Stimulated activated CD4-positive, alpha-beta T cell treated with anti-CD3 and anti-CD28 coated beads, Interleukin-4, amount 100 ng/mL, for 1 hour (primary cell): ENCODE data around the gene G0S2.
A peak's percentile ranks its signal among the peaks of the same experiment; 100 is the strongest.

Experiments used
- DNase-seq: peaks from one replicate; pipeline ENCODE4 v3.0.0-alpha.2; 2020

G0S2 gene

DNA sequence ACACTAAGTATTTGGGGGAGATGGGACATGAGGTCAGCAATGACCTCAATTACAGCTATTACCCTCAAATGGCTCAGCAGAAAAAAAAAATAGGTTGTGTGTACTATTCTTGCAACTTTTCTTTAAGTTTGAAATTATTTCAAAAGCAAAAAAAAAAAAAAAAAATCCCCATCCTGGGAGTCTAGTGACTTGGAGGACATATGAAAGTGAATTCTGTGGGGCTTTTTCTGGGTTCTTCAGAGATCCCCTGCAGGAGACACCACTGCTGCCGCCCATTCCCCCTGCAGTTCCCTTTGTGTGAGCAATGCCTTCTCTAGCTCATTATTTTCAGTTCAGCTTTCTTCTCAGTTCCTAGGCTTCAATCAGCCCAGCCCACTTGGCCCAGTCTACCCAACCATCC, 46.1 kb downstream of the G0S2 start:
- DNase-seq = no peak

- no peak for DNase-seq
These were observed 48.1 kb downstream of the G0S2 start for GRCh38 chr1:209723265-209723664.

GRCh38 chr1:209723756-209724693, 48.8 kb downstream of the G0S2 start:
- DNase-seq = peak; percentile 18
